HG03045 (cell line): ENCODE measurements around the gene PCNA.

Experiments
- ATAC-seq: cut with Tn5 transposase; IDR thresholded peaks from one replicate; pipeline ENCODE4 v1.9.1; 2021; ENCODE audit warnings: mild to moderate bottlenecking, moderate library complexity; ENCODE audit not compliant: unreplicated experiment

Gene PCNA

GRCh38 chr20:5119435-5120184, at the start of gene PCNA:
Gene PCNA (minus strand): TSS chr20:5119958. CDS start chr20:5119798, 160 bp downstream.
- peak; percentile 96 for ATAC-seq

GRCh38 chr20:5168651-5169396, 49.1 kb upstream of the PCNA start:
- ATAC-seq = no peak

DNA sequence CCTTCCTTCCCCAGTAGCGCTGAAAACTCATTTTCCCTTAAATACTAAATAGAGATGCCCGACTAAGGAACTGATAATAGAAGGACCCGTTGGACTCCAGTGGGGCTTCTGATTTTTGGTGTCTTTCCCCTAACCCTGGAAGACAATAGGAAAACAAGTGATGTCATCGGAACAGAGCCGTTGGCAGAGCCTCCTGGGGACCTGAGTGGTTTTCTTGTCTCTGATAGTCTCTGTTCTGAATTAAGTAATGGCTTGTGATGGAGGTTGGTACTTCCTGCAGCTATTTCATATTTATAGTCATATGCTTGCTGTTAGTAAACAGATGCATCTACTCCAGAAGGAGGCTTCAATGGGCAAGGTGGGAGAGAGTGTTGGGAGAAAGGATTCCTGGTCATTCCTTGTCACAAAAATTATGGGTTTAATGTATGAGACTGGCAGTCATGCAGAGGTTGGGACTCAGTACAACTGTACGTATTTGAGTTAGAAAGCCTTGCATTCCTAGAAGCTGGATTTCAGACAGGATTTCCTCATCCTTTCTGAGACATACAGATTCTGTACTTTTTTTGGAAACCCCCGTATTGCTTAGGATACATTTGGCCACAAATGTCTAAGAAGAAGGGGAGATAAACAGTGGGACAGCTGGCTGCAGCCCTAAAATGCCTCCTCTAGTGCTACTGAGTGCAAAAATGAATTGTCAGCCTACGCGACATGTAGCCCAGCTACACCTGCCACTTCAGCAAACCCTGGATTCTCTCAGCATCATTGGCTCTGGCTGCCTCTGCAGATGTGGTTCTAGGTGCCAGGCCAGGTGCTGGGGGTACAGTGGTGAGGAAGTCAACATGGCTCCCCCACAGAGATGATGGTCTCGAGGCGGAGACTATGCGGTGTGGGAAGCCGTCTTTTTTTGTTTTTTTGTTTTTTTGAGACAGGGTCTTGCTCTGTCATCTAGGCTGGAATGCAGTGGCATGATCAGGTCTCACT, 45.2 kb upstream of the PCNA start:
- ATAC-seq = no peak

GRCh38 chr20:5161536-5162164, 41.9 kb upstream of the PCNA start:
- ATAC-seq = no peak

- no peak for ATAC-seq
These were observed 41.1 kb upstream of the PCNA start for GRCh38 chr20:5160882-5161281.

GRCh38 chr20:5159928-5160327, 40.2 kb upstream of the PCNA start:
- ATAC-seq = no peak

- no peak for ATAC-seq
These were observed 37.1 kb upstream of the PCNA start for GRCh38 chr20:5156675-5157448.

DNA sequence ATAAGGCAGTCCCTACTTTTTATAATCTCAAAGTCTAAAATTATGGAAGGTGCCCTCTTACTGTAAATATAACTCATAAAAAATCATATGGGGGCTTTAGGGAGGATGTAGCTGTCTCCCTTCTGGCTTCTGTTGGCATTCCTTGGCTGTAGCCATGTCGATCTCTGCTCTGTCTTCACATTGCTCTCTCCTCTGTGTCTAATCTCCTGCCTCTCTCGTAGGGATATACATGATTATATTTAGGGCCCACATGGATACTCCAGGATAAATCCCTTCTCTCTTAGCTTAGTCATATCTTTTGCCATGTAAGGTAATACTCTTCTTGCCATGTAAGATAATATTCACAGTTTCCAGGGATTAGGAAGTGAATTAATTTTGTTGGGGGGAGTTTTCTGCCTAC, 35.6 kb upstream of the PCNA start:
- no peak for ATAC-seq

DNA sequence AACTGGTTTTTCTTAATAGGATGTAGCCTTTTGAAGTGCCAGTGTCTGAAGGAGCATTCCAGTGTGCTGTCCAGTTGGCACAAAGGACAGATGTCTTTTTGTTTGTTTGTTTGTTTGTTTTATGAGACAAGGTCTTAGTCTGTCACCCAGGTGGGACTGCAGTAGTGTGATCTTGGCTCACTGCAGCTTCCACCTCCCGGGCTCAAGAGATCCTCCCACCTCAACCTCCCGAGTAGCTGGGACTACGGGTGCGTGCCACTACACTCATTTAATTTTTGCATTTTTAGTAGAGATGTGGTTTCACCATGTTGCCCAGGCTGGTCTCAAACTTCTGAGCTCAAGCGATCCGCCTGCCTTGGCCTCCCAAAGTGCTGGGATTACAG, 34.8 kb upstream of the PCNA start:
- ATAC-seq = no peak

- ATAC-seq = no peak
These were observed 34.1 kb upstream of the PCNA start for GRCh38 chr20:5153612-5154542.

GRCh38 chr20:5153152-5153467, 33.4 kb upstream of the PCNA start:
- no peak for ATAC-seq

DNA sequence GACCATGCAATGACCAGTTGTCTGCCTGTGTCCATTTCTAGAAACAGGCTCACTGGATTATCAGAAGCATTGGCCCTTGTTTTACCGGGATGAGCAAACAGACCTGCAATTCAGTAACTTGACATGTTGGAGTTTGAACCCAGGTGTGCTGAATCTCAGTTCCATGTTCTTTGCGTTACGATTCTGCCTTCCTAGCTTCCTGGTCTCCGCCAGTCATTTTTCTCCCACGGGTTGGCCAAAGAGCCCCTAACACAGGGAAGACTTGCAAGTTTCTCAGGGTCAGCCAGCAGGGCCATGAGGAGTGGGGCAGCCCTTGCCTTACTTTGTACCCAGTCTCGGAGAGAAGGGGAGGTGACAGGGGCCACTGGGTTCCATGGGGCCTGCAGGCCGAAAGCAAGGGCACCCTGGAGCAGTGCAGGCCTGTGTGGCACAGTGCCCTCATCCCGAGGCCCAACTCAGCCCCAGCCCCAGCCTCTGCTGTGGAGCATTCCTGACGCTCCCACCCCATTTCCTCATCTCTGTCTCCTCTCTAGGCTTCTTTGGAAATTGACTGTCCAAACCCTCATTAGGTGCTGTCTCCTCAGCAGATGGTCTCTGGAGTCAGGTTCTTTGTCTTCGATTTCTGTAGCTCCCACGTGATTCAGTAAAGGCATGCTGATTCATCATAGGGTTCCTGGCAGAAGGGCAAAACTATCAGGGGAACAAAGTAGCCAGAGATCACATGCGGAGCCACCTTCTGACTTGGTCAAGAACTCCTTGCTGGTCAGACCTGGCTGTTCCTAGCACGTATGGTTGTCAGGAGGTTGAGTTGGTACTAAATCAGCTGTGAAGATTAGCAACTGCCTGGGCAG, 30.7 kb upstream of the PCNA start:
- ATAC-seq = no peak

- ATAC-seq = no peak
These were observed 30.1 kb upstream of the PCNA start for GRCh38 chr20:5149892-5150225.

GRCh38 chr20:5148581-5148980, 28.8 kb upstream of the PCNA start:
- no peak for ATAC-seq

- no peak for ATAC-seq
These were observed 27.3 kb upstream of the PCNA start for GRCh38 chr20:5146871-5147592.

DNA sequence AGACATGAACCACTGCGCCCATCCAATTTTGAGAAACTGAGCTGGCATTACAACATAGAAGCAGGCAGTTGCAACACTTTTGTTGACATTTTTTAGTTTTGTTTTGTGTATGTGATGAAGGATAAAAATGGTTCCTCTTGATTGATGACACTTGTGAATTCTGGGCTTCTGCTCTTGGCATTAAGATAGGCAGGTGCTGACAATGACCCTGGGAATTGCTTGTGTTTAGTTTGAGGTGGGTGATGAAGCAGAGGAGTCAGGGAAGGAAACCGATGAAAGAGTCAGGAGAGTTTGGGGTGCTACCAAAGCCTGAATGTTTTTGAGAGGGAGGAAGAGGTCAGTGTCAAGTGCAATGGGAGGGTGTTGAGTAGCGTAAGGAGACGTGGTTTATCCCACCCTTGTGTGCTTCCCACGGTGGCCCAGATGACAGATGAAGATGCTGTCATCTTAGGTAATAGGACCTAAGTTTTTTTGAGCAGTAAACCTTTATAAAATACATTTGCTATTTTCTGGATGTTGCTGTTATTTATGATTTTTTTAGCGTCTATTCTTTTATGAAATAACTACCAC, 26.4 kb upstream of the PCNA start:
- no peak for ATAC-seq

DNA sequence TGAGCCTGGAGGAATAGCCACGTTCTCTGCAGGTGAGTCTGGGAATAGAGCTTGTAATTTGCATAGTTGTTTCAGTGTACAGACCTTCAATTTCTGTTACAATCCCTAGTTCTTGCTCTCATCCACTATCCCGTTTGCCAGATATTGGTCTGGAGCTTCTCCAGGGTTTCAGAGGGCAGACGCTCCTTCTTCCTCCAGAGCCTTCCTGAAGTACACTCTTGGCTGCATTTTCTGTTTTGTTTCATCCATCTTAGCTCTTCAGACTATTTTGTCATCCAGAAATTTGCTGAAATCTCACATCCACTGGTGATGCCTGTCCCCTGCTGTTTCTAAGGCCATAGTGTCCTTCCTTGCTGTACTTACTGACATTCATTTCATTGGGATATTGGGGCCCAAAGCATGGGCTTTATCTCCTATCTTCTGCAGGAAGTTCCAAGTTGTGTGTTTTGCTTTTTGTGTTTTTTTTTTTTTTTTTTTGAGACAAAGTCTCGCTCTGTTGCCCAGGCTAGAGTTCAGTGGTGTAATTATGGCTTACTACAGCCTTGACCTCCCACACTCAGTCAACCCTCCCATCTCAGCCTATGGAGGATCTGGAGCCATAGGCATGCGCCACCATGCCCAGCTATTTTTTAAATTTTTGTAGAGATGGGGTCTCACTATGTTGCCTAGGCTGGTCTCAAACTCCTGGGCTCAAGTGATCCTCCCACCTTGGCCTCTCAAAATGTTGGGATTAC, 25.8 kb upstream of the PCNA start:
- ATAC-seq = no peak
